HG03432 (cell line): ENCODE results near the gene PRR20D.
"Not testable (repeated sequence)": the region's sequence is repeated elsewhere in the genome, so short reads cannot be mapped to it uniquely, and the experiment has no call there.

ENCODE experiments used
- ATAC-seq: cut with Tn5 transposase; IDR thresholded peaks from one replicate; pipeline ENCODE4 v1.9.1; 2021; ENCODE audit warnings: mild to moderate bottlenecking, moderate library complexity; ENCODE audit not compliant: unreplicated experiment

The PRR20D gene

DNA sequence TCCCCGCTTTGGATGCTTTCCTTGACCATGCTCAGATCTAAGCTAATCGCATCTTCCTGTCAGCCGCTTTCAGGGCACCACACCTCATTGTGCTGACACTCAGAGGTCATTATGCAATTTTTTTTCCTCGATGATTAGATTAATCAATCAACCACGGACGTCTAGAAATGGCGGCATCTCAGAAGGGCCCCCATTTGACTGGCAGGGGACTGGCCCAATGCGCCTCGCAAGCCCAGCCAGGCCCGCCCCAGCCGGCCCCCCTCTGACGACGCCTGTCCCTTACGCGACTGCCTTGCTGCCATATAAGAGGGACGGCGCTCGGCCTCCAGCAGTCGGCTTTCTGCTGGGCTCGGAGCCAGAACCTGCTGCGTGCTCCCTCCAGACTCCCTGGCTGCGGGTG lies at the start of gene PRR20D:
Gene PRR20D (plus strand): TSS at position 301 of the 400 bp plus-strand sequence. CDS start 387 bp downstream, outside the sequence.
- ATAC-seq, result not testable (repeated sequence)

DNA sequence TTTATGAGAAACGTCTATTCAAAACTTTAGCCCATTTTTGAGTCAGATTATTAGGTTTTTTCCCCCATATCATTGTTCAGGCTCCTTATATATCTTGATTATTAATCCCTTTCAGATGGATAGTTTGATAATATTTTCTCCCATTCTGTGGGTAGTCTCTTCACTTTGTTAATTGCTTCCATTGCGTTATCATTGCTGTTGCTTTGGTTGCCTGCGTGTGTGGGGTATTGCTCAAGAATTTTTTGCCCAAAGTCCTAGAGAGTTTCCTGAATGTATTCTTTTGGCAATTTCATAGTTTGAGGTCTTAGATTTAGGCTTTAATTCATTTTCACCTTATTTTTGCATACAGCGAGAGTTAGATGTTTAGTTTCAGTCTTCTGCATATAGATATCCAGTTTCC lies 45.5 kb upstream of the PRR20D start:
- no peak for ATAC-seq

DNA sequence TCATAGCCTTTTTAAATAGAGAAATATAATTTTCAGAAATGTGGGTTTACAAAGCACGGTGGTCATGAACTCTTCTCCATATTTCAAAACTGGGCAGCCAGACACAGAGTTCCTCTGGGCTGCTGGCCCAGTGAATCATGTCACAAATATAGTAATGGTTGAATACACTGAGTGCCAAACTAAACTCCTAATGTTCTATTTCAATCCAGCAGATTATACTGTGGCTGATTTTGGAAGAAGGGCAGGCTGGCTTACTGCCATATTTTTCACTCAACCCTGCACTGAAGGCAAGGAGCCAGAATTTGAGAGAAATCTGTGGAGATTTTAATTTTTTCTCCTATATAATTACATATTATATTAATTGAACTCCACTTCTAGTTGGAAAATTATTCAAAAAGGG lies 36.8 kb upstream of the PRR20D start:
- no peak for ATAC-seq

DNA sequence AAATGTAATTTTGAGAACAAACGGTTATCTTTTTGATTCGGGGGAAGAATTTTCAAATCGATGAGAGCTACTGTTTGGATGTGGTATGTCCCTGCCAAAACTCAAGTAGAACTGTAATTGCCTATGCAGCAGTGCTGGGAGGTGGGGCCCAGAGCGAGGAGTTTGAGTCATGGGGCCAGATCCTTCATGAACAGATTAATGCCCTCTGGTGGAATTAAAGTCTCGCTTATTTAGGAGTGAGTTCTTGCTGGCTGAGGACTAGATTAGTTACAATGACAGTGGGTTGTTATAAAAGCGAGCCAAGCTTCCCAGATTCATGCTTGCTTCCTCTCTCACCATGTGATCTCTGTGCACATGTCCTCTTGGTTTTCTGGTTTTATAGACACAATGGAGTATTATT lies 31.5 kb upstream of the PRR20D start:
- ATAC-seq, result no peak

GRCh38 chr13:57136093-57136492 lies 24.3 kb upstream of the PRR20D start:
- no peak for ATAC-seq

DNA sequence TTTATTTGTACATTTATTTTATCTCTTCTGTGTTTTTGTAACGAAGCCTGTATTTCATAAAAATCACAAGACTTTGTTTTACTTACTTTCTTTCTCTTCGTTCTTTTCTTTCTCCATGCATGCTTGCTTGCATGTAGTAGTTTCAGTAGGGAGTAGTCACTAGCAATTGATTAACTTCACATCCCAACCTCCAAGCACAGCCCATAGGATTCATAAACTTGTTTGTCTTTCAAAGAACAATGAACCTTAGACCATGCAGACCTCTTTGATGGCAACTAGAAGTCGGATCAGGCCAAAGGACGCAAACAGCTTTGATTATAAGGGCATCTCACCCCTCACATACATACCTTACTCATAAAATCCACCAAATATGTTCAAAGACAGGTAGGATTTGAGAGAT lies 22.8 kb upstream of the PRR20D start:
- ATAC-seq, result no peak

DNA sequence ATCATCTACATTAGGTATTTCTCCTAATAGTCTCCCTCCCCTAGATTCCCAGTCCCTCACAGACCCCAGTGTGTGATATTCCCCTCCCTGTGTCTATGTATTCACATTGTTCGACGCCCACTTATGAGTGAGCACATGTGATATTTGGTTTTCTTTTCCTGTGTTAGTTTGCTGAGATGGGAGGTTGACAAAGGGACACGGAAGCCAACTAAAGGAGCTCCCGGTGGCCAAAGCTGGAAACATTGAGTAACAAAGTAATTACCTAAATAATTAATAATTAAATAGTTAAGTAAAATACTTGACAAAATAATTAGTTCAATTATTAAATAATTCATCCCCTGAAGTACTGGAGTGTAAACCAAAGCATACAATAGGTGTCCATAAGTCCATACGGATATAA lies 21.4 kb upstream of the PRR20D start:
- ATAC-seq, result no peak

- not testable (repeated sequence) for ATAC-seq
Measured at GRCh38 chr13:57139781-57140180, 20.7 kb upstream of the PRR20D start.

DNA sequence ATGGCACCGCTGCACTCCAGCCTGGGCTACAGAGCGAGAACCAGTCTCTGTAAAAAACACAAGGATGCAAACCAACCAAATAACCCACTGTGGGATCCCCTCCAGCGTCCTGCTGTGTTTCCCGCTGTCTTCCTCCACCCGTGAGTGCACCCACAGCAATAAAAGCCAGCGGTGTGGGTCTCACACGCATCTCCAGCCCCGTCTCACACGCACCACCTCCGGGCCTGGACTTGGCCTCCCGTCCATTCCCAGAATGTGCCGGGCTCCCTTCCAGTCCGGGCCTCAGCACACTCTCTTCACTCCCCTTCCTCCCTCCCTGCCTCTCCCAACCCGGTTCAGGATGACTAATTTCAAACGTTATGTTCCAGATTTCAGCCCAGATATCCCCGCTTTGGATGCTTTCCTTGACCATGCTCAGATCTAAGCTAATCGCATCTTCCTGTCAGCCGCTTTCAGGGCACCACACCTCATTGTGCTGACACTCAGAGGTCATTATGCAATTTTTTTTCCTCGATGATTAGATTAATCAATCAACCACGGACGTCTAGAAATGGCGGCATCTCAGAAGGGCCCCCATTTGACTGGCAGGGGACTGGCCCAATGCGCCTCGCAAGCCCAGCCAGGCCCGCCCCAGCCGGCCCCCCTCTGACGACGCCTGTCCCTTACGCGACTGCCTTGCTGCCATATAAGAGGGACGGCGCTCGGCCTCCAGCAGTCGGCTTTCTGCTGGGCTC lies 20.0 kb upstream of the PRR20D start, which contains the start of gene PRR20A:
Gene PRR20A (plus strand): TSS at position 684 of the 734 bp plus-strand sequence. CDS start 387 bp downstream, outside the sequence.
- ATAC-seq, result not testable (repeated sequence)

- not testable (repeated sequence) for ATAC-seq
Measured at GRCh38 chr13:57147188-57147587, 13.2 kb upstream of the PRR20D start, which contains the start of gene PRR20B. Gene PRR20B (plus strand): TSS chr13:57147488. CDS start chr13:57147875, 387 bp downstream.

GRCh38 chr13:57148106-57148505 lies 12.3 kb upstream of the PRR20D start:
- not testable (repeated sequence) for ATAC-seq

- not testable (repeated sequence) for ATAC-seq
Measured at GRCh38 chr13:57153761-57154160, 6.7 kb upstream of the PRR20D start, which contains the start of gene PRR20C. Gene PRR20C (plus strand): TSS chr13:57154061. CDS start chr13:57154448, 387 bp downstream.

DNA sequence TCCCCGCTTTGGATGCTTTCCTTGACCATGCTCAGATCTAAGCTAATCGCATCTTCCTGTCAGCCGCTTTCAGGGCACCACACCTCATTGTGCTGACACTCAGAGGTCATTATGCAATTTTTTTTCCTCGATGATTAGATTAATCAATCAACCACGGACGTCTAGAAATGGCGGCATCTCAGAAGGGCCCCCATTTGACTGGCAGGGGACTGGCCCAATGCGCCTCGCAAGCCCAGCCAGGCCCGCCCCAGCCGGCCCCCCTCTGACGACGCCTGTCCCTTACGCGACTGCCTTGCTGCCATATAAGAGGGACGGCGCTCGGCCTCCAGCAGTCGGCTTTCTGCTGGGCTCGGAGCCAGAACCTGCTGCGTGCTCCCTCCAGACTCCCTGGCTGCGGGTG lies 6.5 kb downstream of the PRR20D start, which contains the start of gene PRR20E:
Gene PRR20E (plus strand): TSS at position 301 of the 400 bp plus-strand sequence. CDS start 387 bp downstream, outside the sequence.
- ATAC-seq, result not testable (repeated sequence)

GRCh38 chr13:57191667-57192066 lies 31.2 kb downstream of the PRR20D start:
- no peak for ATAC-seq

DNA sequence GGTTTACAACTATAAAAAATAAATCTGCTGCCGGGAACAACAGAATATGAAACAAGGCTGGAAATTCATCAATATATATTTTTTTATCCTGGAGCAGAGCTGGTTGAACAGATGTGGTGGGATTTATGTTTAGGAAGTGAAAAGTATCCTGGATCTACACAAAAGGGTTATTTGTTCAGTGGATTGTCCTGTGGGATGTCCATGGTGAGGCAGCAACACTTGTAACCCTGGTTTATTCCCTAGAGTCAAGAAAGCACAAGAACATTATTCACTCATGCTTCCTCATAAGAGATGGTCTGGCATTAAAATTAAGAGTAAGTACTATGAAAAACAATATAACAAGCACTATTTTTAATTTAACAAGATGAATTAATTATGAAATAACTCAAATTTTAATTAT lies 52.6 kb downstream of the PRR20D start:
- ATAC-seq, result no peak
